Glutamatergic neuron (in vitro differentiated cells): ENCODE measurements around the gene PCBP4. TPM values are rescaled to one million over a fixed set of nuclear protein-coding genes. Genes with fewer than 3 reads are reported as not detected.

Experiments
- DNase-seq: peaks from one replicate; pipeline ENCODE4 v3.0.0; 2022
- H3K27ac Mint-ChIP-seq: one replicate; pipeline ENCODE4 v1.8.0; 2020; ENCODE audit warnings: mild to moderate bottlenecking, mixed read lengths, inconsistent platforms; ENCODE audit not compliant: unreplicated experiment
- H3K27me3 Mint-ChIP-seq: one replicate; pipeline ENCODE4 v1.8.0; 2020; ENCODE audit warnings: mild to moderate bottlenecking, moderate library complexity, mixed read lengths, inconsistent platforms; ENCODE audit not compliant: unreplicated experiment
- H3K36me3 Mint-ChIP-seq: one replicate; pipeline ENCODE4 v1.8.0; 2020; ENCODE audit warnings: mild to moderate bottlenecking, mixed read lengths, inconsistent platforms; ENCODE audit not compliant: unreplicated experiment
- H3K4me1 Mint-ChIP-seq: one replicate; pipeline ENCODE4 v1.8.0; 2020; ENCODE audit warnings: mild to moderate bottlenecking, low read depth, mixed read lengths, inconsistent platforms; ENCODE audit not compliant: unreplicated experiment
- H3K4me3 Mint-ChIP-seq: one replicate; pipeline ENCODE4 v1.8.0; 2020; ENCODE audit warnings: mild to moderate bottlenecking, mixed read lengths, inconsistent platforms; ENCODE audit not compliant: unreplicated experiment
- H3K9me3 Mint-ChIP-seq: one replicate; pipeline ENCODE4 v1.8.0; 2020; ENCODE audit warnings: mild to moderate bottlenecking, moderate library complexity, mixed read lengths, inconsistent platforms; ENCODE audit not compliant: unreplicated experiment
- CTCF ChIP-seq: fragments of 200-600 bp; sonication (generic); IDR thresholded peaks from one replicate; pipeline ENCODE4 v1.5.0; 2021; ENCODE audit not compliant: partially characterized antibody, unreplicated experiment
- total RNA-seq: library from RNA; stranded (reverse); fragmentation: NEBNext Ultra II Directional; extraction: Animal tissue kit (Norgen Biotek cat#: 25700); gene quantifications from one replicate; pipeline ENCODE4 v1.2.1, GENCODE V29; 2021; ENCODE audit not compliant: unreplicated experiment

The PCBP4 gene
- total RNA-seq, 1 donor from 2014 or later, result 1,577 TPM

- TF ChIP-seq CTCF, result no peak
- Mint-ChIP-seq H3K27ac (no peak overlapping the region), H3K27me3 (no peaks in the 10 kb centered on the region), H3K9me3 (peaks cover 4% of the 10 kb centered on the region), H3K4me1 (no peaks in the 10 kb centered on the region), H3K4me3 (no peak overlapping the region), H3K36me3 (no peaks in the 10 kb centered on the region)
- DNase-seq, result no peak
Measured at GRCh38 chr3:51927061-51927977, 39.9 kb downstream of the PCBP4 start.

- no peaks in the 10 kb centered on the region for H3K4me1 Mint-ChIP-seq
- no peak for TF ChIP-seq CTCF
- DNase-seq, result no peak
- no peak overlapping the region for H3K27ac Mint-ChIP-seq
- peaks cover 2% of the 10 kb centered on the region for H3K9me3 Mint-ChIP-seq
- peaks cover 2% of the 10 kb centered on the region for H3K27me3 Mint-ChIP-seq
- no peak overlapping the region for H3K4me3 Mint-ChIP-seq
- no peaks in the 10 kb centered on the region for H3K36me3 Mint-ChIP-seq
Measured at GRCh38 chr3:51921081-51921578, 46.1 kb downstream of the PCBP4 start.

- H3K4me3 Mint-ChIP-seq, result no peak overlapping the region
- DNase-seq, result no peak
- no peaks in the 10 kb centered on the region for H3K4me1 Mint-ChIP-seq
- TF ChIP-seq CTCF, result no peak
- peaks cover 2% of the 10 kb centered on the region for H3K9me3 Mint-ChIP-seq
- H3K27ac Mint-ChIP-seq, result peak overlapping the region; percentile 0
- H3K27me3 Mint-ChIP-seq, result peaks cover 1% of the 10 kb centered on the region
- H3K36me3 Mint-ChIP-seq, result no peaks in the 10 kb centered on the region
Measured at GRCh38 chr3:51916418-51916817, 50.8 kb downstream of the PCBP4 start.

- Mint-ChIP-seq H3K27me3 (no peaks in the 10 kb centered on the region), H3K4me1 (no peaks in the 10 kb centered on the region), H3K9me3 (peaks cover 3% of the 10 kb centered on the region), H3K36me3 (peaks cover 4% of the 10 kb centered on the region), H3K4me3 (no peak overlapping the region), H3K27ac (no peak overlapping the region)
- no peak for DNase-seq
- no peak for TF ChIP-seq CTCF
Measured at GRCh38 chr3:51908026-51908425, 59.2 kb downstream of the PCBP4 start.

Other genes with a start within 250 kb of the PCBP4 start
- not detected for gene IQCF6, start 188.2 kb downstream of the PCBP4 start, total RNA-seq
- not detected for gene IQCF2, start 105.8 kb downstream of the PCBP4 start, total RNA-seq
- not detected for gene IQCF5, start 91.9 kb downstream of the PCBP4 start, total RNA-seq
- not detected for gene IQCF1, start 64.1 kb downstream of the PCBP4 start, total RNA-seq
- 15.6 TPM for gene RRP9, start 25.6 kb downstream of the PCBP4 start, total RNA-seq
- 3.8 TPM for gene PARP3, start 25.1 kb downstream of the PCBP4 start, total RNA-seq
- gene GPR62, start 12.1 kb downstream of the PCBP4 start, total RNA-seq, result 0.44 TPM
- 6.7 TPM for gene ABHD14B, start 6.6 kb upstream of the PCBP4 start, total RNA-seq
- 12.7 TPM for gene ABHD14A, start 7.6 kb upstream of the PCBP4 start, total RNA-seq
- 13.2 TPM for gene ACY1, start 16.1 kb upstream of the PCBP4 start, total RNA-seq
- 588 TPM for gene RPL29, start 28.4 kb upstream of the PCBP4 start, total RNA-seq
- 9.5 TPM for gene DUSP7, start 89.1 kb upstream of the PCBP4 start, total RNA-seq
- gene POC1A, start 187.0 kb upstream of the PCBP4 start, total RNA-seq, result 3.2 TPM
- 41.7 TPM for gene ALAS1, start 230.7 kb upstream of the PCBP4 start, total RNA-seq